Sigmoid colon (tissue), 7 donors: ENCODE results near the gene CYSLTR1. TPM values are rescaled to one million over a fixed set of nuclear protein-coding genes. Genes with fewer than 3 reads are reported as not detected.

Experiments used
- DNase-seq: peaks from one replicate; pipeline ENCODE4 v3.0.0-alpha.2; 2019
- H3K27ac ChIP-seq, 4 donors: fragments of 200-600 bp; sonication (generic); one replicate each; pipeline ENCODE4 v1.5.1; 2016 to 2019; ENCODE audit warnings: mild to moderate bottlenecking in 1 of 4
- H3K27me3 ChIP-seq, 3 donors: fragments of 200-600 bp; sonication (generic); one replicate each; pipeline ENCODE4 v1.5.1; 2019; ENCODE audit warnings: mild to moderate bottlenecking in 1 of 3
- H3K36me3 ChIP-seq, 4 donors: fragments of 200-600 bp; sonication (generic); one replicate each; pipeline ENCODE4 v1.5.1; 2016 to 2019
- H3K4me1 ChIP-seq, 4 donors: fragments of 200-600 bp; sonication (generic); one replicate each; pipeline ENCODE4 v1.5.1; 2017 to 2019
- H3K4me3 ChIP-seq, 4 donors: fragments of 200-600 bp; sonication (generic); one replicate each; pipeline ENCODE4 v1.5.1; 2017 to 2019; ENCODE audit warnings: mild to moderate bottlenecking in 2 of 4, moderate library complexity in 1 of 4
- H3K9me3 ChIP-seq, 4 donors: fragments of 200-600 bp in 3 of 4; sonication (generic) in 3 of 4; one replicate each; pipeline versions ENCODE4 v1.5.1 to v1.6.1; 2013 to 2019
- CTCF ChIP-seq, 4 experiments: fragments of 450-650 bp in 3 of 4; fragments of 200-600 bp in 1 of 4; IDR thresholded peaks; one replicate each; pipeline ENCODE4 v1.5.1; 2016 to 2019; ENCODE audit warnings: antibody characterized with exemption in 4 of 4, mild to moderate bottlenecking in 3 of 4, moderate library complexity in 2 of 4
- EP300 ChIP-seq, 4 donors: sonication (generic); formaldehyde crosslinking; IDR thresholded peaks; one replicate each; pipeline ENCODE4 v1.6.1; 2017; ENCODE audit warnings: antibody characterized with exemption in 4 of 4
- POLR2A ChIP-seq, 2 donors: fragments of 450-650 bp; IDR thresholded peaks; one replicate each; pipeline ENCODE4 v1.6.1; 2016; ENCODE audit warnings: antibody characterized with exemption in 2 of 2, mild to moderate bottlenecking in 2 of 2, moderate library complexity in 2 of 2
- POLR2AphosphoS5 ChIP-seq, 4 donors: sonication (generic); formaldehyde crosslinking; IDR thresholded peaks; one replicate each; pipeline ENCODE4 v1.6.1; 2017; ENCODE audit warnings: antibody characterized with exemption in 4 of 4
- WGBS, 2 donors: extraction: QIAGEN DNeasy Blood & Tissue Kit; methylation state at CpG; one replicate each; pipeline ENCODE4 v1.1.7; 2013; 5-methylcytosine and 5-hydroxymethylcytosine counted together
- intact Hi-C: fragments of 100-400 bp; cut with DNase I; formaldehyde crosslinking; loops from one replicate; pipeline ENCODE4 v1.15.1; 2023
- polyA plus RNA-seq, 3 donors: library from polyadenylated mRNA; stranded (reverse); fragments of 200-250 nt; gene quantifications; one replicate each; pipeline ENCODE4 v1.2.3, GENCODE V29; 2013
- total RNA-seq, 4 donors: library from RNA; depleted of rRNA; stranded (reverse); fragments of >200 nt; gene quantifications; one replicate each; pipeline ENCODE4 v1.1.0, GENCODE V29; 2016
- donor health status: healthy with polysubstance abuse.
- donor health status: Bipolar disorder and iron deficiency.
- donor health status: healthy.

Gene CYSLTR1
- total and polyA plus RNA-seq, 7 donors: 0.60 to 3.0 (median 1.6) TPM

GRCh38 chrX:78329486-78329885, 2.1 kb upstream of the CYSLTR1 start:
- intact Hi-C loops: no loop called here
- WGBS, 2 donors: 42 to 88% methylated on average over 4 of the region's 4 CpGs
- peak overlapping the region in 1 of 4 donors; percentile 69 for H3K27ac ChIP-seq

GRCh38 chrX:78326401-78326800, 1.0 kb downstream of the CYSLTR1 start:
- Histone ChIP-seq H3K36me3 (no peaks in the 10 kb centered on the region), H3K27me3 (no peaks in the 10 kb centered on the region), H3K9me3 (no peaks in the 10 kb centered on the region), H3K4me1 (no peaks in the 10 kb centered on the region), H3K4me3 (peak overlapping the region in 2 of 4 donors; percentile 15 to 25), H3K27ac (peak overlapping the region in 1 of 4 donors; percentile 69)
- 31 to 83% methylated on average over 2 of the region's 2 CpGs for WGBS, 2 donors
- DNase-seq: no peak
- intact Hi-C loops: no loop called here
- TF ChIP-seq POLR2AphosphoS5 (IDR thresholded peaks at IDR 0.05) (no peak), CTCF (IDR thresholded peaks at IDR 0.05) (no peak), POLR2A (IDR thresholded peaks at IDR 0.05) (no peak), EP300 (IDR thresholded peaks at IDR 0.05) (no peak)

More at GRCh38 chrX:78329486-78329885, 2.1 kb upstream of the CYSLTR1 start:
- no peak for DNase-seq
- Histone ChIP-seq H3K4me1 (no peaks in the 10 kb centered on the region), H3K36me3 (no peaks in the 10 kb centered on the region), H3K9me3 (no peaks in the 10 kb centered on the region), H3K27me3 (no peaks in the 10 kb centered on the region), H3K4me3 (no peak overlapping the region)
- TF ChIP-seq CTCF (IDR thresholded peaks at IDR 0.05) (no peak), POLR2A (IDR thresholded peaks at IDR 0.05) (no peak), EP300 (IDR thresholded peaks at IDR 0.05) (no peak), POLR2AphosphoS5 (IDR thresholded peaks at IDR 0.05) (no peak)

GRCh38 chrX:78322863-78323262, 4.5 kb downstream of the CYSLTR1 start:
- intact Hi-C loops: no loop called here
- peak overlapping the region in 1 of 4 donors; percentile 53 for H3K27ac ChIP-seq
- no peak for TF ChIP-seq EP300 (IDR thresholded peaks at IDR 0.05)
- no peak for TF ChIP-seq POLR2AphosphoS5 (IDR thresholded peaks at IDR 0.05)
- TF ChIP-seq CTCF (IDR thresholded peaks at IDR 0.05): no peak
- no peak for TF ChIP-seq POLR2A (IDR thresholded peaks at IDR 0.05)
- no peak overlapping the region for H3K4me3 ChIP-seq
- H3K9me3 ChIP-seq: no peaks in the 10 kb centered on the region
- no peaks in the 10 kb centered on the region for H3K27me3 ChIP-seq
- no peaks in the 10 kb centered on the region for H3K4me1 ChIP-seq
- DNase-seq: no peak
- no peaks in the 10 kb centered on the region for H3K36me3 ChIP-seq

GRCh38 chrX:78321809-78322208, 5.6 kb downstream of the CYSLTR1 start:
- no peak for DNase-seq
- WGBS, 2 donors: 9 to 16% methylated on average over 2 of the region's 2 CpGs
- no peaks in the 10 kb centered on the region for H3K27me3 ChIP-seq
- H3K36me3 ChIP-seq: no peaks in the 10 kb centered on the region
- no peak for TF ChIP-seq EP300 (IDR thresholded peaks at IDR 0.05)
- no peak for TF ChIP-seq POLR2AphosphoS5 (IDR thresholded peaks at IDR 0.05)
- no peak for TF ChIP-seq POLR2A (IDR thresholded peaks at IDR 0.05)
- no peak for TF ChIP-seq CTCF (IDR thresholded peaks at IDR 0.05)
- intact Hi-C loops: no loop called here
- H3K9me3 ChIP-seq: no peaks in the 10 kb centered on the region
- H3K4me3 ChIP-seq: no peak overlapping the region
- no peaks in the 10 kb centered on the region for H3K4me1 ChIP-seq
- H3K27ac ChIP-seq: no peak overlapping the region

- intact Hi-C loops: no loop called here
- 71 to 93% methylated on average over 2 of the region's 2 CpGs for WGBS, 2 donors
These were observed 11.1 kb downstream of the CYSLTR1 start for GRCh38 chrX:78316265-78316664.

More at GRCh38 chrX:78316265-78316664, 11.1 kb downstream of the CYSLTR1 start:
- H3K27ac ChIP-seq: no peak overlapping the region
- no peaks in the 10 kb centered on the region for H3K9me3 ChIP-seq
- no peaks in the 10 kb centered on the region for H3K27me3 ChIP-seq
- H3K4me1 ChIP-seq: no peaks in the 10 kb centered on the region
- TF ChIP-seq EP300 (IDR thresholded peaks at IDR 0.05) (no peak), POLR2A (IDR thresholded peaks at IDR 0.05) (no peak), CTCF (IDR thresholded peaks at IDR 0.05) (no peak), POLR2AphosphoS5 (IDR thresholded peaks at IDR 0.05) (no peak)
- no peak for DNase-seq
- H3K36me3 ChIP-seq: no peaks in the 10 kb centered on the region
- no peak overlapping the region for H3K4me3 ChIP-seq
